Smooth muscle cell of bladder (primary cell): ENCODE results near the gene MPL. TPM values are rescaled to one million over a fixed set of nuclear protein-coding genes. Genes with fewer than 3 reads are reported as not detected.

ENCODE experiments used
- total RNA-seq: library from RNA; depleted of rRNA; stranded (reverse); fragments of >200 nt; gene quantifications from 2 replicates; pipeline ENCODE4 v1.2.3, GENCODE V29; 2014

The MPL gene
- total RNA-seq: not detected in 2 replicates

GRCh38 chr1:43337588-43337987, at the start of gene MPL:
MPL (plus strand) TSS chr1:43337818; CDS start chr1:43337849, 31 bp downstream.

GRCh38 chr1:43300378-43301094, 37.1 kb upstream of the MPL start, which contains the start of gene TIE1:
TIE1 (plus strand) TSS chr1:43300982; CDS start chr1:43301072, 90 bp downstream.

GRCh38 chr1:43358746-43359693, 21.4 kb downstream of the MPL start, which contains the start of gene CDC20:
CDC20 (plus strand) TSS chr1:43358981; CDS start chr1:43359216, 235 bp downstream.

GRCh38 chr1:43367904-43368645, 30.5 kb downstream of the MPL start, which contains the start of gene ELOVL1:
ELOVL1 (minus strand) TSS chr1:43368011; CDS start chr1:43365609, 2,402 bp downstream.

GRCh38 chr1:43389326-43390313, 52.0 kb downstream of the MPL start, which contains the start of the genes MED8 and SZT2:
MED8 (minus strand) TSS chr1:43389800; CDS start chr1:43389764, 36 bp downstream.
SZT2 (plus strand) TSS chr1:43389899; CDS start chr1:43389969, 70 bp downstream.

Other genes starting within 250 kb of the MPL start
- 65.0 and 70.4 TPM in 2 replicates for gene EBNA1BP2, start 165.5 kb upstream of the MPL start, total RNA-seq
- 0.28 TPM in 2 replicates for gene CFAP57, start 165.5 kb upstream of the MPL start, total RNA-seq
- gene TMEM125, start 67.8 kb upstream of the MPL start, total RNA-seq: not detected in 2 replicates
- gene C1orf210, start 52.2 kb upstream of the MPL start, total RNA-seq: not detected in 2 replicates
- 0.14 and 1.2 TPM in 2 replicates for gene TIE1, start 36.8 kb upstream of the MPL start, total RNA-seq
- gene CDC20, start 21.2 kb downstream of the MPL start, total RNA-seq: 6.7 and 8.7 TPM in 2 replicates
- gene ELOVL1, start 30.2 kb downstream of the MPL start, total RNA-seq: 43.7 and 48.6 TPM in 2 replicates
- 64.2 and 86.8 TPM in 2 replicates for gene MED8, start 52.0 kb downstream of the MPL start, total RNA-seq
- gene SZT2, start 52.1 kb downstream of the MPL start, total RNA-seq: 19.2 and 28.7 TPM in 2 replicates
- 26.6 and 42.8 TPM in 2 replicates for gene HYI, start 116.1 kb downstream of the MPL start, total RNA-seq
- gene PTPRF, start 193.1 kb downstream of the MPL start, total RNA-seq: 34.4 and 42.6 TPM in 2 replicates